Retinal pigment epithelial cell (primary cell): Measurements from ENCODE around the gene KCNAB2.

Experiments used
- DNase-seq: peaks from one replicate; pipeline ENCODE4 v3.0.0-alpha.2; 2010; ENCODE audit warnings: low read depth
- H3K4me3 ChIP-seq: 2 replicates; pipeline ENCODE4 v1.5.1; 2011; ENCODE audit warnings: mild to moderate bottlenecking, low read length, control low read depth, moderate library complexity
- TF ChIP-seq, protein P1 (sequence below): conservative IDR thresholded peaks from 2 replicates; pipeline ENCODE4 v1.5.1; 2011; ENCODE audit warnings: low read depth, low read length, control low read depth, inconsistent platforms

Gene KCNAB2

DNA sequence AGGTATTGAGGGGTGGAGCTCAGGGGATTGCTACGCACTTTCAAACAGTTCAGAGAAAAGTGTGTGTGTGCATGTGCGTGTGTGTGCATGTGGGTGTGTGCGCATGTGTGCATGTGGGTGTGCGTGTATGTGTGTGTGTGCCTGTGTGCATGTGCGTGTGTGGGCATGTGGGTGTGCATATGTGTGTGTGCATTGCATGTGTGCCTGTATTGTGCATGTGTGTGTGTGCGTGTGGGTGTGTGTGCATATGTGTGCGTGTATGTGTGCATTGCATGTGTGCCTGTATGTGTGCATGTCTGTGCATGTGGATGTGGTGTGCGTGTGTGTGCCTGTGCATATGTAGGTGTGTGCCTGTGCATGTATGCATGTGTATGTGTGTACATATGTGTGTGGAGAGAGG is 12.6 kb upstream of the KCNAB2 start:
- no peak for DNase-seq
- TF ChIP-seq, protein P1, sequence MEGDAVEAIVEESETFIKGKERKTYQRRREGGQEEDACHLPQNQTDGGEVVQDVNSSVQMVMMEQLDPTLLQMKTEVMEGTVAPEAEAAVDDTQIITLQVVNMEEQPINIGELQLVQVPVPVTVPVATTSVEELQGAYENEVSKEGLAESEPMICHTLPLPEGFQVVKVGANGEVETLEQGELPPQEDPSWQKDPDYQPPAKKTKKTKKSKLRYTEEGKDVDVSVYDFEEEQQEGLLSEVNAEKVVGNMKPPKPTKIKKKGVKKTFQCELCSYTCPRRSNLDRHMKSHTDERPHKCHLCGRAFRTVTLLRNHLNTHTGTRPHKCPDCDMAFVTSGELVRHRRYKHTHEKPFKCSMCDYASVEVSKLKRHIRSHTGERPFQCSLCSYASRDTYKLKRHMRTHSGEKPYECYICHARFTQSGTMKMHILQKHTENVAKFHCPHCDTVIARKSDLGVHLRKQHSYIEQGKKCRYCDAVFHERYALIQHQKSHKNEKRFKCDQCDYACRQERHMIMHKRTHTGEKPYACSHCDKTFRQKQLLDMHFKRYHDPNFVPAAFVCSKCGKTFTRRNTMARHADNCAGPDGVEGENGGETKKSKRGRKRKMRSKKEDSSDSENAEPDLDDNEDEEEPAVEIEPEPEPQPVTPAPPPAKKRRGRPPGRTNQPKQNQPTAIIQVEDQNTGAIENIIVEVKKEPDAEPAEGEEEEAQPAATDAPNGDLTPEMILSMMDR: no peak
- no peak overlapping the region for H3K4me3 ChIP-seq

DNA sequence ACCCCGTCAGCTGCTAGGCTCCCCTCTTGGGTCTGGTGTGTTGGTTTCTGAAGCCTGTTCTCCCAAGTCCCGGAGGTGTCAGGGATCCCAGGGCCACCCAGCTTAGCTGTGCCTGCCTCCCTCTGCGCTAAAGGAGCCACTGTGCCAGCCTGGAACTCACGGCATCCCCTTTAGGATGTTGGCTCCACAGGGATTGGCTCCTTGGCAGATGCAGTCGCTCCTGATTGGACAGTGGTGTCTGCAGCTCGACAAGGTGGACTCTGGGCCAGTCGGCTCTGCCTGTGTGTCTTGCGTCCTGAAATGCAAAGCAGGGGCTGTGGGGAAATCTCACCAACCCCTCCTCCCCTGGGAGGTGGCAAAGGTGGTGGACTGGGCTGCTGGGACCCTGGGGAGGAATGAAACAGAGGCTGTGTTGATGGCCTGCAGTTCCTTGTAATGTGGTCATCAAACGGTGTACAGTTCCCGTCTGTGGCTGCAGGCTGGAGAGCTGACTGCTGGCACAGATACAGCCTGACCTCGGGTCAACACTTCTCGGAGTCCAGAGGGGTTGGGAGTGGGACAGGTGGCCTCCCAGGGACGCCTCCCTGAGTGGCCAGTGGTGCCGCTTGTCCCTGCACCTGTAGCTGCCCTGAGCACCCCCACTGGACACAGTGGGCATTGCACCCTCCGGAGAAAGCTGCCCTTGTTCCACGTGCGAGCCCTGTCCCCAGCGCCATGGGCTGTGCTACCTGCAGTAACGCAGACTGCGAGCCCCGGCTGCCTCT is 11.5 kb upstream of the KCNAB2 start:
- no peak for DNase-seq

DNA sequence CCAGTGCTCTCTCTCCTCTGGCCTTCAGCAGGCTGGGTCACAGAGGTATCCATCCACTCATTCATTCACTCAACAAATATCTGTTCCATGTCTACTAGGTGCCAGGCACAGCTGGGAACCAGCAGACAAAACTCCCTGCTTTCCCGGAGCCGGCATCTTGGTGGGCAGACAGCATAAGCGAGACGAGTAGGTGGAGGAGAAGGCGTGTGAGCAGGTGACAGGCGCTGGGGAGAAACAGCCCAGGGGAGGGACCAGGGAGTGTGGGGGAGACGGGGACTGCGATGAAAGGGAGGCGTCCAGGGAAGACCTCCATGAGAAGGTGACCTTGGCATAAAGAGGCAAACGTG is 11.0 kb upstream of the KCNAB2 start:
- H3K4me3 ChIP-seq: no peak overlapping the region
- no peak for DNase-seq
- TF ChIP-seq, protein P1: no peak

More for the DNA sequence above, 11.5 kb upstream of the KCNAB2 start:
- TF ChIP-seq, protein P1: peak; percentile 82
- peak overlapping the region; percentile 30 for H3K4me3 ChIP-seq

DNA sequence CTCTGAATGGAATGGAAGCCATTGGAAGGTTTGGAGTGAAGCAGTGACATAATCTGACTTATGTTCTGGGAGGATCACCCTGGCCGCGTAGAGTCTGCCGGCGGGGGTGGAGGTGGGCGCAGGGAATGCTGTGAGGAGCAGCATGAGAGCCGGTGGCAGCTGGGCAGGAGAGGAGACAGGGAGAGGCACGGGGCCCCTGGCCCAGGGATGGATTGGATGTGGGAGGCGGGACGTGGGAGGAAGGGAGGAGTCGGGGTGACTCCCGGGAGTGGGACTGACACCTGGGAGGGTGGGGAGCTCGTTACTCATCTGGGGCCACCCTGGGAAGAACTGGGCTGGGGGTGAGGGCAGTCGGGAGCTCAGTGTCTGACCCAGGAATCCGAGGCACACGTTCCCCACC is 10.4 kb upstream of the KCNAB2 start:
- H3K4me3 ChIP-seq: no peak overlapping the region
- TF ChIP-seq, protein P1: no peak
- no peak for DNase-seq

DNA sequence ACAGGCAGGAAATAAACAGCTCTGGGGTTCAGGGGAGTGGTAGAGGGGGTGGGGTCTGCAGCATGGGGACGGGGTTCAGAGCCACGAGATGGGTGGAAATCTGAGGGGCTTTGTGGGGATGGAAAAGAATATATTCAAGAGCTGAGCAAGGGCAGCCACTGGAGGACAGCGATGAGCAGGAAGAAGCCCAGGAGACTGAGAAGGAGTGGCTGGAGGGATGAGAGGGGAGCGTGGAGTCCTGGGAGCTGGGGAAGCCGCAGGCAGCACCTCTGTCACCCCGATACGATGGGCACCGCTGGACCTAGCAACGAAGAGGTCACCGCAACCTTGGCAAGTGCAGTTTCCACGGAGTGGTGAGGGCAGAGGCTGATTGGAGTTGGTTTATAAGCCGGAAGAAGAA is 10.0 kb upstream of the KCNAB2 start:
- H3K4me3 ChIP-seq: no peak overlapping the region
- DNase-seq: no peak
- TF ChIP-seq, protein P1: no peak

DNA sequence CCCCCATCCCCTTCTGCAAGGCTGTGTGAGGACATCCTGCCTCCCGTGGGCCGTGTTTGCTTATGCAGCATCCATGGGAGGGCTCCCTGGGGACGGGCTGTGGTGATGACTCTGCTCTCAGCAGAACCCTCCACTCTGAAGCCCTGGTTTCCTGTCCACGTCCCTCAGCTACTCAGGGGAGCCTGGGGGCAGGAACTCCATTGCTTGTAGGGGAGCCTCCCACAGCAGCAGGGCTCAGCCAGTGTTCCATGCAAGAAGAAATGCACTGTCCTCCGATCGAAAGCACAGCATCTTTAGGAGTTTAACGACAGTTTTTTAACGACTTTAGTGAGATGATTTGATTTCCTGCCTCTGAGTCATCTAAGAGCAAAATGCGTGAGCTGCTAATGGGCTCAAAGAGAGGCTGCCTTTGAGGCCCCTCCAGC is 8.3 kb upstream of the KCNAB2 start:
- DNase-seq: no peak
- no peak overlapping the region for H3K4me3 ChIP-seq
- TF ChIP-seq, protein P1: no peak

DNA sequence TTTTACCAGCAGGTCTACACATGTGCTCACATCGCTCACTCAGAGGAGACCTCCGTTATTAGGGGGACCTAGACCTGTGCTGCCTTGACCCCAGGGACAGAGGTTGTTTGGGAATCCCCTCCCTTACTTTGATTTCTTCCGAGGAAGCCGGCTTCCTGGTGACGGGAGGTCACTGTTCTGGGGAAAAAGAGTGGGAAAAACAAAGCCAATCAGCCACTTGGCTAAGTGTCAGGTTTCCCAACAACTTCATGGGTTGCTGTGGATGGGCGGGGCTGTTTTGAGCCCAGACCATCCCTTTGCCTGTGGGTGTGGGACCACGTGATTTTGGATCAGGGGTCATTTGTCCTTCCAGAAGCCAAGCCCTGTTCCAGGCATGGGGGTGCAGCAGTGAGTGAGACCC is 7.1 kb upstream of the KCNAB2 start:
- TF ChIP-seq, protein P1: no peak
- H3K4me3 ChIP-seq: no peak overlapping the region
- no peak for DNase-seq
